ENCODE results near the gene SUPT16H. TPM values are rescaled to one million over a fixed set of nuclear protein-coding genes. Genes with fewer than 3 reads are reported as not detected.

SUPT16H gene
- total and polyA plus RNA-seq, 2 experiments from 2014 or later, result 187 to 268 TPM

DNA sequence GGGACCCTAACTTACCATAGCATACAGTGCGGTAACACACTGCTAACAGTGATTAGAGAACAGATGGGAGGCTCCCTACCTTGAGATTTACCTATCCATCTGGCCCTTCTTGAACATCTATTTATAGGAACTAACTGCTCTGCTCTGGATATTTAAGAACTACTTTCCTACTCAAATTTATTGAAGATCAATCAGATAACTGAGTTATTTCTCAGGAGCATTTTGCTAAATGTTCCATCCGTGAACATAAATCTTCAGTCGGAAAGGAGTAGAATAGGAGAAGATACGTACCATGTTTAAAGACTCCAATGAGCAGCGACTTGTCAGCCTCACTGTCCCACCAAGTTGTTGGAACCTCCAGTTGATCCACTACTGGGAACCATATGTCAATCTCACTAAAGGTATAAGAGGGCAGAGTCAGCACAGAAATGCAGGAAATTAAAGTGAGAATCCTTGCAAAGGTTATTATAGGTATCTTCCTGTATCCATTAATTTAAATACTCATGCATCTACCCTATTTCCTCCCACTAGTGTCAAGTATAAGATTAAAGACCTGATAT is 15.6 kb upstream of the SUPT16H start:
- H3K4me2 ChIP-seq, result no peak overlapping the region
- no peaks in the 10 kb centered on the region for H3K9me2 ChIP-seq (ENCODE audit: insufficient read depth)
- H2AFZ ChIP-seq, result no peak overlapping the region
- no peaks in the 10 kb centered on the region for H3K4me1 Mint-ChIP-seq
- no peak for ATAC-seq
- no peaks in the 10 kb centered on the region for H3K9me3 Mint-ChIP-seq
- H3K36me3 Mint-ChIP-seq (ENCODE audit: low read depth), result peaks cover 88% of the 10 kb centered on the region
- no peaks in the 10 kb centered on the region for H3K4me1 ChIP-seq (ENCODE audit: insufficient read depth)
- peaks cover 22% of the 10 kb centered on the region for H4K20me1 ChIP-seq (replicated peaks; ENCODE audit: insufficient read depth)
- H3K79me2 ChIP-seq (replicated peaks; ENCODE audit: insufficient read depth), result no peaks in the 10 kb centered on the region
- H3K4me3 Mint-ChIP-seq, result no peak overlapping the region
- H3K4me3 ChIP-seq, result no peak overlapping the region
- no peak for DNase-seq (ENCODE audit: low spot score)
- H3K27me3 ChIP-seq (ENCODE audit: insufficient read depth), result no peaks in the 10 kb centered on the region
- TF ChIP-seq EZH2phosphoT487 (IDR thresholded peaks at IDR 0.05; ENCODE audit: unreplicated experiment), result no peak
- no peak for TF ChIP-seq CREB1 (CRISPR knock-in tag; IDR thresholded peaks at IDR 0.05; ENCODE audit: low read depth)
- TF ChIP-seq CTCF (conservative IDR thresholded peaks at IDR 0.05; ENCODE audit: low read depth in 2 of 2), result no peak
- TF ChIP-seq POLR2AphosphoS5 (IDR thresholded peaks at IDR 0.05; ENCODE audit: low read depth), result no peak
- TF ChIP-seq NANOG (IDR thresholded peaks at IDR 0.05; ENCODE audit: borderline replicate concordance), result no peak
- TF ChIP-seq STAT1 (IDR thresholded peaks at IDR 0.05; ENCODE audit: unreplicated experiment), result no peak
- TF ChIP-seq, protein P1, sequence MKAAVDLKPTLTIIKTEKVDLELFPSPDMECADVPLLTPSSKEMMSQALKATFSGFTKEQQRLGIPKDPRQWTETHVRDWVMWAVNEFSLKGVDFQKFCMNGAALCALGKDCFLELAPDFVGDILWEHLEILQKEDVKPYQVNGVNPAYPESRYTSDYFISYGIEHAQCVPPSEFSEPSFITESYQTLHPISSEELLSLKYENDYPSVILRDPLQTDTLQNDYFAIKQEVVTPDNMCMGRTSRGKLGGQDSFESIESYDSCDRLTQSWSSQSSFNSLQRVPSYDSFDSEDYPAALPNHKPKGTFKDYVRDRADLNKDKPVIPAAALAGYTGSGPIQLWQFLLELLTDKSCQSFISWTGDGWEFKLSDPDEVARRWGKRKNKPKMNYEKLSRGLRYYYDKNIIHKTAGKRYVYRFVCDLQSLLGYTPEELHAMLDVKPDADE (IDR thresholded peaks at IDR 0.05), result no peak
- TF ChIP-seq EZH2 (IDR thresholded peaks at IDR 0.05; ENCODE audit: low read depth, unreplicated experiment), result no peak
- TF ChIP-seq ZNF114 (CRISPR knock-in tag; IDR thresholded peaks at IDR 0.05), result no peak
- TF ChIP-seq, protein P2, sequence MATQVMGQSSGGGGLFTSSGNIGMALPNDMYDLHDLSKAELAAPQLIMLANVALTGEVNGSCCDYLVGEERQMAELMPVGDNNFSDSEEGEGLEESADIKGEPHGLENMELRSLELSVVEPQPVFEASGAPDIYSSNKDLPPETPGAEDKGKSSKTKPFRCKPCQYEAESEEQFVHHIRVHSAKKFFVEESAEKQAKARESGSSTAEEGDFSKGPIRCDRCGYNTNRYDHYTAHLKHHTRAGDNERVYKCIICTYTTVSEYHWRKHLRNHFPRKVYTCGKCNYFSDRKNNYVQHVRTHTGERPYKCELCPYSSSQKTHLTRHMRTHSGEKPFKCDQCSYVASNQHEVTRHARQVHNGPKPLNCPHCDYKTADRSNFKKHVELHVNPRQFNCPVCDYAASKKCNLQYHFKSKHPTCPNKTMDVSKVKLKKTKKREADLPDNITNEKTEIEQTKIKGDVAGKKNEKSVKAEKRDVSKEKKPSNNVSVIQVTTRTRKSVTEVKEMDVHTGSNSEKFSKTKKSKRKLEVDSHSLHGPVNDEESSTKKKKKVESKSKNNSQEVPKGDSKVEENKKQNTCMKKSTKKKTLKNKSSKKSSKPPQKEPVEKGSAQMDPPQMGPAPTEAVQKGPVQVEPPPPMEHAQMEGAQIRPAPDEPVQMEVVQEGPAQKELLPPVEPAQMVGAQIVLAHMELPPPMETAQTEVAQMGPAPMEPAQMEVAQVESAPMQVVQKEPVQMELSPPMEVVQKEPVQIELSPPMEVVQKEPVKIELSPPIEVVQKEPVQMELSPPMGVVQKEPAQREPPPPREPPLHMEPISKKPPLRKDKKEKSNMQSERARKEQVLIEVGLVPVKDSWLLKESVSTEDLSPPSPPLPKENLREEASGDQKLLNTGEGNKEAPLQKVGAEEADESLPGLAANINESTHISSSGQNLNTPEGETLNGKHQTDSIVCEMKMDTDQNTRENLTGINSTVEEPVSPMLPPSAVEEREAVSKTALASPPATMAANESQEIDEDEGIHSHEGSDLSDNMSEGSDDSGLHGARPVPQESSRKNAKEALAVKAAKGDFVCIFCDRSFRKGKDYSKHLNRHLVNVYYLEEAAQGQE (IDR thresholded peaks at IDR 0.05; ENCODE audit: unreplicated experiment), result no peak
- H3K27me3 Mint-ChIP-seq (ENCODE audit: insufficient read depth, low read depth, poor library complexity), result no peaks in the 10 kb centered on the region
- no peak overlapping the region for H3K27ac ChIP-seq (ENCODE audit: low read depth)
- H3K27ac Mint-ChIP-seq, result no peak overlapping the region
- H3F3A ChIP-seq (replicated peaks; ENCODE audit: low read depth), result peaks cover 29% of the 10 kb centered on the region; the same call in 1 of the 2 replicates
- peaks cover 100% of the 10 kb centered on the region for H3K36me3 ChIP-seq (ENCODE audit: insufficient read depth)

Measured in GM23338 (cell line).